Jurkat, Clone E6-1 (cell line): ENCODE results near the gene IL16. TPM values are rescaled to one million over a fixed set of nuclear protein-coding genes. Genes with fewer than 3 reads are reported as not detected.
A peak's percentile ranks its signal among the peaks of the same experiment; 100 is the strongest.
"Not testable (repeated sequence)": the region's sequence is repeated elsewhere in the genome, so short reads cannot be mapped to it uniquely, and the experiment has no call there.

Experiments
- DNase-seq: peaks from one replicate; pipeline ENCODE4 v3.0.0-alpha.2; 2011; ENCODE audit warnings: low read depth, low spot score
- H3K4me3 ChIP-seq: 2 replicates; pipeline ENCODE4 v1.5.1; 2011; ENCODE audit warnings: mild to moderate bottlenecking, low read length, control low read depth, moderate library complexity
- polyA plus RNA-seq: library from polyadenylated mRNA; unstranded; fragments of >200 nt; gene quantifications from one replicate; pipeline ENCODE4 v1.2.1, GENCODE V29; 2012; ENCODE audit warnings: missing spikeins; ENCODE audit not compliant: insufficient read length, insufficient read depth

Gene IL16
- polyA plus RNA-seq, result 12.0 TPM

DNA sequence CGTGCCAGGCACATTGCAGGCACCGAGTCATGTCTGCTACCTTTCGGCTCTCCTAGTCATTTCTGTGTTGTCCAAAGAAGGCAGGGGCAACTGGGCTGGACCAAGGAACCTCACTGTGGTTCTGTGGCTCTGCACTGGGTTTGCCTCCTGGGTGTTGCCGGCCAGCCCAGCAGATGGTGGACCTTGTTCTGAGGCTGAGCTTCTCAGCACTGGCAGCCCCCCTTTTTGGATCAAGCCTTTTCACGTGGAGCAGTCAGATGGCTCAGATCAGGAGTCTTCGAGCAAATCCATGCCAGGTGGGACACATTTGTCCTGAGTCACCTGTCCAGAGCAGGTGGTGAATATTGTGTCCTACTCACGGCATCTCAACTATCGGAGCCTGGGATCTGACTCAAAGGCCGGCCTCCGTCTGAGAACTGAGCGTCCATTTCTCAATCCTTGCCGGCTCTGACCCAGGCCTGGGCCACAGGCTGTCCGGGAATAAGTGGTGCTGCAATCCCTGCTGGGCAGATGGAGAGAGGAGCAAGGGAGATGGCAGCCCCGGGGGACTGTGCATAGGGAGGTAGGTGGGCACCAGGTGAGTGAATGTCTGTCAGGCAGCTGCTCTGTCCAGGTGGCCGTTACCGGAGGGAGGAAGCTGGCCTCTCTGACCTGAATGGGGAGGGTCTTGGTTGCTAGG is at the start of gene IL16:
IL16 (plus strand) TSS at position 304 of the 679 bp plus-strand sequence. CDS start 28,521 bp downstream, outside the sequence.
- no peak for DNase-seq
- H3K4me3 ChIP-seq, result no peak within 1 kb of the TSS

GRCh38 chr15:81151389-81151788 is 45.3 kb upstream of the IL16 start:
- DNase-seq, result no peak

GRCh38 chr15:81152339-81152738 is 44.3 kb upstream of the IL16 start:
- H3K4me3 ChIP-seq, result no peak overlapping the region
- DNase-seq, result no peak

More at GRCh38 chr15:81151389-81151788, 45.3 kb upstream of the IL16 start:
- H3K4me3 ChIP-seq, result no peak overlapping the region

- no peak for DNase-seq
- no peak overlapping the region for H3K4me3 ChIP-seq
Measured at GRCh38 chr15:81152799-81153198, 43.9 kb upstream of the IL16 start.

DNA sequence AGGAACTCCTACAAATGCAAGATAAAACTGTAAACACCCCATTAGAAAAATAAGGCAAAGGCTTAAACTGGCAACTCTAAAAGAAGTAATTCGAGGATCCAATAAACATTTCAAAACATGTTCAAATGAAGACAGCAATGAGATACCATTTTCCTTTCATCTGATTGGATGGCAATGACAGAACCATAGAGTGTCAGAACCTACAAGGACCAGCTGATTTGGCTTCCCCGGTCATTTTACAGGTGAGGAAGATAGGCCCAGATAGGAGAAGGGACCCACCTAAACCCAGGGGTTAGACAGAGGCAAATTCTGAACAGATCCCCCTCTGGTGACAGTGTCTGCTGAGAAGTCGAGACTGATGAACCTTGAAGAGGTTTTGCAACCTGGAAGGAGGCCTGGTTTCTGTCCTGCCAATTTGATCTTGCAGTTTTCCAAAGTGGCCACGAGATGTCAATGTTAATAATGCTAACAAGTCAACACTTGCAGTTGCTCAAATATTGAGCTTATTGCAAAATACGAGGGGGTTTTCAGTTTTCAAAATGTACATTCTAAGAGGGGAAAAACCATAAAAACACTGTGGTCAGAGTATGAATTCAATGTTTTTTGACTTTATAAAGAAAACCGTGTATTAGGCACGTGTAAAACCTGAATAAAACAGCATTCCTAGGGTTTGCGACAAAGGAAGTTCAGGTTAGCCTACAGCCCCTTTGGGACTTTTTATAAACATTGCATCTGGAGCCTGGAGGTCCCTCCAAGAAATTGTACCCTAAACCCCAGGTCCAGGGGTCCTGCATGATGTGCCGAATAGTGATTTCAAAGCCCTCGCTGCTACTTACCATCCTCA is 41.1 kb upstream of the IL16 start:
- H3K4me3 ChIP-seq, result no peak overlapping the region
- peak; percentile 67 for DNase-seq

DNA sequence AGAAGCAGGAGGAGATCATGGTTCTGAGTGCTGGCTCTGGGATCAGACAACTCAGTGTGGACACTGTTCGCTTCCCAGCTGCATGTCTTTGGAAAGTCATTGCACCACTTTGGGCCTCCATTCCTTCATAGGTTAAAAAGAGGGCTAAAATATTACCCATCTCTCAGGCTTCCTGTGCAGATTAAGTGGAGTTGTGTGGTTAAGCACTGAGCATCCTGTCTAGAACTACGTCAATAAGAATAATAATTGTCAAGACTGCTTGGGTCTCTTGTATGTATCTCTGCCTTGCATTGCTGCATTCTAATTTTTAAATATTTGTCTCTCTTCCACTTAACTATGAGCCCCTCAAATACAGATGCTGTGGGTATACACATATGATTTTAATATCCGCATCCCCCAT is 40.4 kb upstream of the IL16 start:
- H3K4me3 ChIP-seq, result no peak overlapping the region
- DNase-seq, result peak; percentile 28

DNA sequence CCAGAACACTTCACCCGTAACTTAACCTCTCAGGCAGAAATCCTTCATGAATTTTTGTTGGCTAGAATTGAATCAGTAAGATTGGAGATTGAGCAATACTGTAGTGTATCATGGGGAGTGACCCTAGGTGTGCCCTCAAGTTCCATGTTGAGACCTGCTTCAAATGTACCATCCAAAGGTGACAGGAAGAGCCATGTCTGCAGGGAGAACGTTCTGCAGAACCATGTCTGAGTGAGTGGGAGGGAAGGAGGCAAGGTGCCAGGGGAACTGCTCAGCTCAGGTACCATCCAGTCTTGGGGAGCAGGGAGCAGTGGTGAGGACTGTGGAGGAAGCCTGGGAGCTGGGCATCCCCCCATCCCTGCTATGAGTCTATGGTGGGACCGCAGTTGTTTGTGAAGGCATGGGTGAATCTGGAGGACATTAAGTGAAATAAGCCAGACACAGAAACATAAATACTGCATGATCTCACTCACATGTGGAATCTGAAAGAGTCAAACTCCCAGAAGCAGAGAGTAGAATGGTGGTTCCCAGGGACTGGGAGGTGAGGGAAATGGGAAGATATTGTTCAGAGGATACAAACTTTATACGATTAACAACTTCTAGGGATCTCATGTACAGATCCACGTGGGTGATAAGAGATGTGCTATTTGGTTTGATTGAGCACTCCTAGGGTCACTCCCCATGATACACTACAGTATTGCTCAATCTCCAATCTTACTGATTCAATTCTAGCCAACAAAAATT is 39.3 kb upstream of the IL16 start:
- H3K4me3 ChIP-seq, result no peak overlapping the region
- no peak for DNase-seq

- no peak overlapping the region for H3K4me3 ChIP-seq
Measured at GRCh38 chr15:81157939-81158223, 38.8 kb upstream of the IL16 start.

GRCh38 chr15:81158561-81158960 is 38.1 kb upstream of the IL16 start:
- not testable (repeated sequence) for DNase-seq

More at GRCh38 chr15:81157939-81158223, 38.8 kb upstream of the IL16 start:
- no peak for DNase-seq

GRCh38 chr15:81160312-81161159 is 36.1 kb upstream of the IL16 start:
- H3K4me3 ChIP-seq, result no peak overlapping the region
- no peak for DNase-seq

More at GRCh38 chr15:81158561-81158960, 38.1 kb upstream of the IL16 start:
- not testable (repeated sequence) for H3K4me3 ChIP-seq

- no peak overlapping the region for H3K4me3 ChIP-seq
Measured at GRCh38 chr15:81161160-81161673, 35.5 kb upstream of the IL16 start.

GRCh38 chr15:81161851-81162250 is 34.8 kb upstream of the IL16 start:
- no peak overlapping the region for H3K4me3 ChIP-seq

More at GRCh38 chr15:81161160-81161673, 35.5 kb upstream of the IL16 start:
- DNase-seq, result no peak

DNA sequence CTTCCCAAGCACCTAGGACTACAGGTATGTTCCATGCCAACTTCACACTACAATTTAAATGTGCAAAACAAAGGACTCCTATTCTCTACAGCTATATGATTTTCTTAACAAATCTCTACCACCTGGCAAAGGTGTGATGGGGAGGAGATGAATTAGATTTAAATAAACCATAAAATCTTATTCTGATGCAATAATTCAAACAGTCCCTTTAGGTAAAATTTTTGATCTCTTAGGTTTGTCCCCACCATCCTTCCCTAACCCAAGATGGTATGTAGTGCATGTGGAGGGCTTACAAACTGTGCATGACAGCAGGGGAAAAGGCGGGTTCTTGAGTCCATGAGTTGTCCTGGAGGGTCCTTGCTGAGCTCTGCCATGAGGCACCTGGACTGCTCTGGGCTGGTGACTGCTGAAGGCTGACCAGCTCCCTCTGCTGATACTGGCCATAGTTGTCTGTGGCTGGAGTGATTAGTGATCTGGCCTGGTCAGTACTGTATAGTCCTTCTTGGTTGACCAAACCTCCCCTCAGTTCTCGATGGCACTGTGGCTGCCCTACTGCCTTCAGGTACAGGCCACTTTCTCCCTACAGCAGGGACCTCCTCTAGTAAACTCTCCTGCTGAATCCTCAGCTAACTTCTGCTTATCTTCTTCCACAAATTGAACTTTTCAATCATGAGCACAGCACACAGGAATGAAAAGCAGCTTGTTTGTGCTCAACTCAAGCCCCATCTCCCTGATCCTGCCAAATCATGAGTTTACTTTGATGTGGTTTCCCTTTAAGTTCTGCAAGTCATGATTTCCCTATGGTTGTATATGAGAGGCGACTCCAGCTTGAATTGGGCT is 32.5 kb upstream of the IL16 start:
- no peak overlapping the region for H3K4me3 ChIP-seq
- peak; percentile 49 for DNase-seq

More at GRCh38 chr15:81161851-81162250, 34.8 kb upstream of the IL16 start:
- DNase-seq, result no peak

DNA sequence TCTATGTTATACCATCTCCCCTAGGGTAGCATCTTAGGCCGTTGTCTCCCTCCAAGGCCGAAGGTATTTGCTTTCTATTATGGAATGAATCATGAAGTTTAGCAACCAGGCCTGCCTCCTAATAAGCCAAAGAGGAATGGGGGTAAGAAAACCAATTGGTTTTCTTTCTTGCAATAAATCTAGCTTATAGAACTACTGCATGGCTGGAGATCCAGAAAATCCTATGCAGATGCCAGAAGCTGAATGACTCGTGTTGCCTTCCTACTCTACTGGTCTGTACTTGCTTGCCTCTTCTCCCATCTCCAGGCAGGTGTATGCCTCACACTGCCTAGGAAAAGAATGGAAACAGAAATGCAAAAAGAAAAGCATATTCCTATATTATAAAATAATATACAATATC is 31.1 kb upstream of the IL16 start:
- no peak for DNase-seq
- no peak overlapping the region for H3K4me3 ChIP-seq

DNA sequence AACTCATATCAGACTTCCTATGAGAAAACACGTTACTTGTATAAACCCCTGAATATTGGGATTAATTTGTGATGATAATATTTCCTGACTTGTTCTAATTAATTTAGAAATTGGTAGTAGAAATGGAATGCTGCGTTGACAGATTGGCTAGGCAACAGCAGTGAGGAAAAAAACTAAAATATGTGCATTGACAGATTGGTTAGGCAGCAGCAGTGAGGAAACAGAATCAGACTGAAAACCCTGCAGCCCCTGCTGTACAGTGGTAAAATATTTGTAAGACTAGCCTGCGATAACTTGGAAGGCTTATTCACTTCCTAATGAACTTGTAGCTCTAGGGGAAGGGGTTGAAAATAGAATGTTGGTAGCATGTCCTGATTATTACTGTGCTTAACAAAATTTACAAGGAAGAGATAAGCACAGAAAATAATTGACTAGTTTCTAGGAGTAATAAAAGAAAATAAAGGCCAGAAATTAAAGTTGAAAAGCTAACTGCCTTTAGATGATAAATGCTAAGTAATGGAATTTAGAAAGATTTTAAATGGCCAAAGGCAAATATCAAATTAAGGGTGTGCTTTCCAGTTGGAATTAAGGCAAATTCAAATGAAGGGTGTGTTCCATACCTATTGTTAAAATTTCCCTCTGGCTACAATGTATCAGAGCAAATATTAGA is 29.9 kb upstream of the IL16 start:
- DNase-seq, result no peak
- no peak overlapping the region for H3K4me3 ChIP-seq

DNA sequence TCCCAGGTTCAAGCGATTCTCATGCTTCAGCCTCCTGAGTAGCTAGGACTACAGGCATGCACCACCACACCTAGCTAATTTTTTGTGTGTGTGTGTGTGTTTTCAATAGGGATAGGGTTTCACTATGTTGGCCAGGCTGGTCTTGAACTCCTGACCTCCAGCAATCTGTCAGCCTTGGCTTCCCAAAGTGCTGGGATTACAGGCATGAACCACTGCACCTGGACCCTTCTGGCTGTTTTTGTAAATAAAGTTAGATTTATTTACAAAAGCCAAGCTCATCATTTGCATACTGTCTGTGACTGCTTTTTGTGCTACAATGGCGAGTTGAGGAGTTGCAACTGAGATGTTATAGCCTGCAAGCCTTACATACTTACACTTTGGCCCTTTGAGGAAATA is 28.6 kb upstream of the IL16 start:
- DNase-seq, result no peak
- H3K4me3 ChIP-seq, result no peak overlapping the region

- no peak for DNase-seq
- no peak overlapping the region for H3K4me3 ChIP-seq
Measured at GRCh38 chr15:81168644-81169043, 28.0 kb upstream of the IL16 start.
